Activated naive CD4-positive, alpha-beta T cell treated with anti-CD3 and anti-CD28 coated beads, Interleukin-2, amount 50 U/mL, for 72 hours (primary cell): ENCODE results near the gene TGM5. TPM values are rescaled to one million over a fixed set of nuclear protein-coding genes. Genes with fewer than 3 reads are reported as not detected.
"Not testable (repeated sequence)": the region's sequence is repeated elsewhere in the genome, so short reads cannot be mapped to it uniquely, and the experiment has no call there.

Experiments used
- ATAC-seq, 2 donors: fragments of 150-1000 bp; cut with Tn5 transposase; 2 replicates each; pipeline ENCODE4 v1.10.0; 2021; ENCODE audit warnings: mild to moderate bottlenecking in 2 of 2, moderate library complexity in 2 of 2
- DNase-seq, 2 donors: peaks; one replicate each; pipeline ENCODE4 v3.0.0; 2021 to 2022; ENCODE audit warnings: low spot score in 2 of 2
- H3K27ac Mint-ChIP-seq, 2 donors: one replicate each; pipeline ENCODE4 v1.8.0; 2022; ENCODE audit warnings: mild to moderate bottlenecking in 2 of 2, mixed read lengths in 2 of 2
- H3K36me3 Mint-ChIP-seq, 2 donors: one replicate each; pipeline ENCODE4 v1.8.0; 2022; ENCODE audit warnings: mixed read lengths in 2 of 2
- H3K9me3 Mint-ChIP-seq, 2 donors: one replicate each; pipeline ENCODE4 v1.8.0; 2022; ENCODE audit warnings: mixed read lengths in 2 of 2
- total RNA-seq, 2 donors: library from RNA; stranded (reverse); gene quantifications; one replicate each; pipeline ENCODE4 v1.2.3, GENCODE V29; 2022

The TGM5 gene
- total RNA-seq, 2 donors from 2014 or later: 0.45 TPM; not detected in 1

DNA sequence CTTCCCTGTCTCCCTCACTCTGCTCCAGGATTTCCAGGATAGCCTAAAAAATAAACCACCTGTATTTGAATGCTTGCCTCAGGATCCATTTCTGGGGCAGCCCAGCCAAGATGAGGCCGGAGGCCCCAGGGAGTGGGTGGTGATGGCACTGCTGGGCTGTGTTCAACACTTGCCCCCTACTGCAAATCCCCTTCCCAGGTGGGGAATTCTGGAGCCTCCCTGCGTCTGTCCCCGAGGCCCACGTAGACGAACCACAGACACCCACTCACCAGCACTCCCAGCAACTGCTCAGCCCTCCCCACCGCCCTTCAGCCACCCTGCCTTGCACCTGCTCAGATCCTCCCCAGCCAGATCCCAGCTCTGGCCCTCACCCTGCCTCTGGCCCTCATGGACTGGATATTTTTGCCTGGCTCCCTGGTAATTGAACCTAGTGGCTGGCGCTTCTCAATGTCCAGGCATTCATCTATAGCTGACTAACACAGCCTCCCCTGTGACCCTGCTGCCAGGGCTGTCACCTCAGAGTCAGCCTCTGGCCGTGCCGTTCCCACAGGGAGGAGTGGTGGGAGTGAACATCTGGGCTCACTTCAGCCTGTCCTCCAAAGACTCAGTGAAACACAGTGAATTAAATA lies 28.8 kb downstream of the TGM5 start:
- no peaks in the 10 kb centered on the region for H3K36me3 Mint-ChIP-seq
- H3K27ac Mint-ChIP-seq: peak overlapping the region in 1 of 2 donors; percentile 69
- H3K9me3 Mint-ChIP-seq: no peaks in the 10 kb centered on the region
- DNase-seq: no peak
- ATAC-seq: no peak

DNA sequence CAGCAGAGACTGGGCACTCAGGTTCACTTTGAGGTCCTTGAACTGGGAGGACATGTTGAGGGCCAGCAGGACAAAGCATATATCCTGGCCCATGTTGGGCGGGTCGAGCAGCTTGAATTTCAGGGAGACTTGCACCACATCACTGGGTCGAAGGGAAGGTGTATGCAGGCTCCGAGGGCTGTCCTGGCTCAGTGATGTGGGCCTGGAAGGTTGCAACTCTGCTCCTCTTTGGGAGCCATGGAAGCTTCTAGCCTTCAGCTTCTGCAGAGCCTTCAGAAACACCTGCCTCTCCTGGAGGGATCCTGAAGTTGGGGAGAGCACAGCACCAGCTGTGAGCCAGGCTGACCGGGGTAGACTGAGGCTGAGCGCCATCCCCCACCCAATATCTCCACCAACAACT lies 31.2 kb downstream of the TGM5 start:
- Mint-ChIP-seq H3K36me3 (no peaks in the 10 kb centered on the region), H3K9me3 (no peaks in the 10 kb centered on the region), H3K27ac (no peak overlapping the region)
- DNase-seq (peak in 1 of 2 donors; percentile 37), ATAC-seq (no peak)

GRCh38 chr15:43232289-43232874 lies 34.3 kb downstream of the TGM5 start:
- H3K36me3 Mint-ChIP-seq: no peaks in the 10 kb centered on the region
- H3K27ac Mint-ChIP-seq: no peak overlapping the region
- no peaks in the 10 kb centered on the region for H3K9me3 Mint-ChIP-seq
- ATAC-seq: no peak
- peak in 1 of 2 donors; percentile 31 for DNase-seq

DNA sequence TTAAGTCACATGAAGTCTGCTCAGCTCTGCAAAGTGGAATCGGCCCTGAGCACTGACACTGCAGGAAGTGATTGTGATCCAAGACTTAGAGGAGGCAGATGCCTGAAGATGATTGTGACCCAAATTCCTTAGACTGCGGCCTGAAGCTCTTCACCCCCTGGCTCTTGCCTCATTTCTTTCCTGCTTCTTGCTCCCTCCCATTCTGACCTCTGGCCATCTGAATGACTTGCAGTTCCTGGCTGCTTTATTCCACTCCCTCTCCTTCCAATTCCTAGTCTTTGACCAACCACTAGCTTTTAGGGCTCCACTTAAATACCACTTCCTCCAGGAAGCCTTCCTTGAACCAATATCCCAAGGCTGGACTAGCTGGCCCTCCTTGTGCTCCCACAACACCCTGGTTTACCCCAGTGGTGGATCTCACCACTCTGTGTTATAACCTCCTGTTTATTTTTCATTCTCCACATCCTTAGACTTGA lies 36.0 kb downstream of the TGM5 start:
- no peak overlapping the region for H3K27ac Mint-ChIP-seq
- H3K36me3 Mint-ChIP-seq: no peaks in the 10 kb centered on the region
- DNase-seq: no peak
- ATAC-seq: no peak
- H3K9me3 Mint-ChIP-seq: no peaks in the 10 kb centered on the region

GRCh38 chr15:43229977-43230376 lies 36.8 kb downstream of the TGM5 start:
- ATAC-seq: no peak
- no peak for DNase-seq
- no peaks in the 10 kb centered on the region for H3K36me3 Mint-ChIP-seq
- H3K9me3 Mint-ChIP-seq: no peaks in the 10 kb centered on the region
- H3K27ac Mint-ChIP-seq: no peak overlapping the region

- Mint-ChIP-seq H3K9me3 (no peaks in the 10 kb centered on the region), H3K27ac (no peak overlapping the region), H3K36me3 (no peaks in the 10 kb centered on the region)
- ATAC-seq: no peak
- DNase-seq: no peak
Measured at GRCh38 chr15:43226436-43227305, 40.1 kb downstream of the TGM5 start.

DNA sequence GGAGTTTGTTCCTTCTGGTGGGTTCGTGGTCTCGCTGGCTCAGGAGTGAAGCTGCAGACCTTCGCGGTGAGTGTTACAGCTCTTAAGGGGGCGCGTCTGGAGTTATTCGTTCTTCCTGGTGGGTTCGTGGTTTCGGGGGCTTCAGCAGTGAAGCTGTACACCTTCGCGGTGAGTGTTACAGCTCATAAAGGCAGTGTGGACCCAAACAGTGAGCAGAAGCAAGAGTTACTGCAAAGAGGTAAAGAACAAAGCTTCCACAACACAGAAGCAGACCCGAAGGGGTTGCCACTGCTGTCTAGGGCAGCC lies 40.8 kb downstream of the TGM5 start:
- ATAC-seq, H3K9me3 Mint-ChIP-seq, DNase-seq, H3K36me3 Mint-ChIP-seq, H3K27ac Mint-ChIP-seq: not testable (repeated sequence)

GRCh38 chr15:43225201-43225949 lies 41.4 kb downstream of the TGM5 start:
- no peak overlapping the region for H3K27ac Mint-ChIP-seq
- ATAC-seq: peak; percentile 87 to 93
- DNase-seq: peak in 1 of 2 donors; percentile 54
- no peaks in the 10 kb centered on the region for H3K36me3 Mint-ChIP-seq
- H3K9me3 Mint-ChIP-seq: no peaks in the 10 kb centered on the region

DNA sequence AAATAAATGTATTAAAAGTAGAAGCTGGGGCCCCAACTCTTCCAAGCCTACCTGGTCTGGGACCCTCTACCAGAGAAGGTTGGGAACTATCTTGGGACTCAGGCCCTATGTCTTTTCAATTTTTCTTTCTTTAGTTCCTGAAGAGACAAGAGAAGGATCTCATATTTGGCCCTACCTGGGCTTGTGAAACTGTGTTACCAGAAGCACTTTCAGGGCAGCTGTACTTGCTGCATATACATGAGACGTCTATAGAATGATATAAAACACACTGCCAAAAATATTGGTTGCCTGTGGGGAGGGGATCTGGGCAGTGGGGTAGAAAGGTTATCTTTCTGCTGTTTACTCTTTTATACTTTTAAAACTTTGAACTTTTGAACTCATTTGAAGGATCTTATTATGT lies 45.3 kb downstream of the TGM5 start:
- ATAC-seq: no peak
- DNase-seq: no peak
- Mint-ChIP-seq H3K27ac (no peak overlapping the region), H3K9me3 (no peaks in the 10 kb centered on the region), H3K36me3 (no peaks in the 10 kb centered on the region)

DNA sequence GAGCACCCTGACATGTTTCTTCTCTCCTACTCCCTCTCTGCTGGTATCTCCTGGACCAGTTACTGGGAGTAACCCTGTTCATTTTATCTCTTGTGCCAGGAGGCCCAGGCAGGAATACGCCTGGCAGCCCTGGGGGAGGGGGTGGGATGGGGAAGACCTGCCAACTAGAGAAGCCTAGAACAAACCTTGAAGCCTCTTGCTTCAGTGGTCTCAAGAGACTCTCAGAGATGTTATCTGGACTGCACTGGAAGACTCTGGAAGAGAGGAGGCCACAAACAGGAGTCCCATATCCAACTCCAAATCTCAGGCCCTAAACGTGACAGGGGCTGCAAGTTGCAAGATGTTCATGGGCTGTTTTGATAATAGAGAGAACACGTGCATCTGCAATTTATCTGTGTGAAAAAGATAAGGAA lies 45.7 kb downstream of the TGM5 start, which contains the start of gene EPB42:
EPB42 (minus strand) TSS at position 28 of the 413 bp plus-strand sequence. CDS start 193 bp downstream, outside the sequence.
- Mint-ChIP-seq H3K27ac (no peak within 1 kb of the TSS), H3K36me3 (no peaks in the 10 kb centered on the region), H3K9me3 (no peaks in the 10 kb centered on the region)
- DNase-seq (no peak), ATAC-seq (no peak)

DNA sequence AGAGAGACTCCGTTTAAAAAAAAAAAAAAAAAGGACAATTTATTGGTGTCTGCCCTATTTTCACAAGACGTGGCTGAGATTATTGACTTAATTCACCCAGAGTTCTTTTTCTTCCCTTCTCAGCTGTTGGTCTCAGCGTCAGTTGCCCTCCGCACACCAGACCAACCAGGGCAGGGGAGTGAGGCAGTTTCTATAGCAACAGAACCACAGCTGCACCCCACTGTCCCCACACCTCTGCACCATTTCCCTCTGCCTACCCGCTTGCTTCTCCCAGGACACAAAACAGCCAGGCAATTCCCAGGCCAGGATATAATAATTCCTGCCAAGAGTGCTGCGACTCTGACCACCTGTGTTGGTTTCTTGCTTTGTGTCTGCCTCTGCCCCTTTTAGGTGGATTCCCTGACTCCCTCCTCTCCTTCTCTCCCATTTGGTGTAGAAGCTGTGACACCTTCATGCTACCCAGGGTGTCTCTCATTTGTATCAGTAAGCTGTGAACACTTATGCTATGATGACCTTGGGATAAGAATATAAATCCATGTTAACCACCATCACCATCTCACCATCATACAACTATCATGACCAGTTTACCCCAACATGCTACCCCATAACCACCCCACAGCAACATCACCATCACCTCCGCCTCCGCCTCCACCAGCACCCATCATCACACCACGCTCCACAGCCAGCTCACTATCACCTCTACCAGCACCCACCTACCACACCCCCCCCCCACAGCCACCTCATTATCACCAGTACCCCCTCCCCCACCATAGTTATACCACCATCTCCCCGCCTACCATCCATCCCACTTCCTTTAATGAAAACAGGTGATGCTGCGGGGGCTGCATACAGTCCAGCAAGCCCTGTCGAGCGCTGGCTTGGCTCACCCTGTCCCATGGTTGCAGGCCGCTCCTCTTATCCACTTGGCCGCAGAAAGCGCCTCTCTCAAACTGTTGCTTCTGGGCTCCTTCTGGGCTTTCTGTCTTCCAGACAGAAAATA lies 46.5 kb downstream of the TGM5 start:
- H3K27ac Mint-ChIP-seq: no peak overlapping the region
- H3K36me3 Mint-ChIP-seq: no peaks in the 10 kb centered on the region

DNA sequence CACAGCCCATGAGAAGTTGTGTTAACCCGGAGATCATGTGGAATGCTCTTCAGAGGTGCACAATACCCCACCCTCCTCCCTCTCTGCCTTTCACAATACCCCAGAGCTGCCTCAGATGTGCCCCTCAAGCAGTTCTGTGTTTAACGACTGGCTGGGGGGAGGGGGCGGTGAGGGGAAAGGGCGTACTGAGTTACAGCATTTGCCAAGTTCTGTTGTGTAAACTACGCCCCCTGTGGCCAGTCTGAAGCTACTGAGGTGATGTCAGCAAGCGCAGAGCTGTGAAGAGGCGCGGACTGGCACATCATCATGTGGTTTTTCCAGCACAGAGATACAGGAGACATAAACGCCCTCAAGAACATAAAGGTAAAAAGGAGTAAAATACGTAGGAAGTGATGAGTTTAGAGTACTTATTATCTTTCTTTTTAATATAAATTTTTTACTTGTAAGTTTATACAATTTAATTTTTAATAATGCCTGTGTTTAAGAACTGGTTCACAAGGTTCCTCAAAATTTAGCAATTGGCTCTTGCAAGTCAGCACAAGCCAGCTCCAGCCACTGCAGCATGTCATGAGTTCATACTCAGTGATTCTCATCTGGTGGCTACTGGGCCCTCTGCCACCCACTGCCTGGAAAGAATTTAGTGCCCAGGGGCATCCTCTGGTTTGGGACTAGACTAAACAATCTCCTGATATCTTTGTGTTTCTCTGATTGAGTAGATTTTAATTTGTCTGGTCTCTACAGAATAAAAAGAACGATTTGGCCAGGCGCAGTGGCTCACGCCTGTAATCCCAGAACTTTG lies 47.6 kb downstream of the TGM5 start:
- ATAC-seq (no peak), DNase-seq (peak in 1 of 2 donors; percentile 34)
- H3K9me3 Mint-ChIP-seq: no peaks in the 10 kb centered on the region
- no peak overlapping the region for H3K27ac Mint-ChIP-seq
- H3K36me3 Mint-ChIP-seq: no peaks in the 10 kb centered on the region

More for the DNA sequence above, 46.5 kb downstream of the TGM5 start:
- ATAC-seq: no peak
- H3K9me3 Mint-ChIP-seq: no peaks in the 10 kb centered on the region
- no peak for DNase-seq

- DNase-seq (peak in 1 of 2 donors; percentile 49), ATAC-seq (no peak)
- H3K27ac Mint-ChIP-seq: no peak overlapping the region
- H3K36me3 Mint-ChIP-seq: no peaks in the 10 kb centered on the region
- H3K9me3 Mint-ChIP-seq: no peaks in the 10 kb centered on the region
Measured at GRCh38 chr15:43215961-43216360, 50.8 kb downstream of the TGM5 start.

GRCh38 chr15:43214592-43215295 lies 52.0 kb downstream of the TGM5 start:
- H3K27ac Mint-ChIP-seq: no peak overlapping the region
- no peak for ATAC-seq
- no peaks in the 10 kb centered on the region for H3K9me3 Mint-ChIP-seq
- no peaks in the 10 kb centered on the region for H3K36me3 Mint-ChIP-seq
- peak in 1 of 2 donors; percentile 31 for DNase-seq
